ENCODE measurements around the gene PRKAR1A. TPM values are rescaled to one million over a fixed set of nuclear protein-coding genes. Genes with fewer than 3 reads are reported as not detected.

PRKAR1A gene
- total and polyA plus RNA-seq, 8 donors: 22.6 to 323 (median 80.3) TPM

DNA sequence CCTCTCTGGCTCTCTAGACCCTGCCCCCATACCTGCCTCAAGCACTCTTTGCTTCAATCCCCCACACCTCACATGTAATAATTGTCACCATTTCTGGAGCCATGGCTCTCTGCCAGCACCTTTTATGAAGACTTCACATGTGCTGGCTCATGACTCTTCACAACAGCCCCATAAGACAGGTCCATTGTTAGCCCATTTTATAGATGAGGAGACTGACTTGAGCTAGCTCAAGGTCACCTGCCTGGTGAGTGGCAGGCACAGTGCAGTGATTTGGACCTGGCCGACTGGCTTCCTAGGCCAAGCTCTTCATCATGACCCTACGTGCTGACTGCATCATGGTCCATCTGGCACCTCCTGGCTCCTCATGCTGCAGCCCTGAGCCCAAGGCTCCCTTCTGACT is 63.9 kb downstream of the PRKAR1A start:
- Histone ChIP-seq H3K27ac (peak overlapping the region in 4 of 5 donors; percentile 20 to 57 (median 50)), H3K36me3 (no peaks in the 10 kb centered on the region), H3K4me3 (no peak overlapping the region), H3K27me3 (no peaks in the 10 kb centered on the region), H3K4me1 (peaks cover 0 to 21% (median 4%) of the 10 kb centered on the region in 4 donors), H3K9me3 (no peaks in the 10 kb centered on the region)
- no peak for DNase-seq
- WGBS, 5 donors: 91 to 100% (median 97%) methylated on average over 1 to 2 of the region's 2 CpGs
- intact Hi-C loops (cut with DNase I; ENCODE audit: low total_unique reads): no loop called here
- TF ChIP-seq POLR2A (IDR thresholded peaks at IDR 0.05) (no peak), EP300 (IDR thresholded peaks at IDR 0.05) (no peak)
- TF ChIP-seq, protein P1, sequence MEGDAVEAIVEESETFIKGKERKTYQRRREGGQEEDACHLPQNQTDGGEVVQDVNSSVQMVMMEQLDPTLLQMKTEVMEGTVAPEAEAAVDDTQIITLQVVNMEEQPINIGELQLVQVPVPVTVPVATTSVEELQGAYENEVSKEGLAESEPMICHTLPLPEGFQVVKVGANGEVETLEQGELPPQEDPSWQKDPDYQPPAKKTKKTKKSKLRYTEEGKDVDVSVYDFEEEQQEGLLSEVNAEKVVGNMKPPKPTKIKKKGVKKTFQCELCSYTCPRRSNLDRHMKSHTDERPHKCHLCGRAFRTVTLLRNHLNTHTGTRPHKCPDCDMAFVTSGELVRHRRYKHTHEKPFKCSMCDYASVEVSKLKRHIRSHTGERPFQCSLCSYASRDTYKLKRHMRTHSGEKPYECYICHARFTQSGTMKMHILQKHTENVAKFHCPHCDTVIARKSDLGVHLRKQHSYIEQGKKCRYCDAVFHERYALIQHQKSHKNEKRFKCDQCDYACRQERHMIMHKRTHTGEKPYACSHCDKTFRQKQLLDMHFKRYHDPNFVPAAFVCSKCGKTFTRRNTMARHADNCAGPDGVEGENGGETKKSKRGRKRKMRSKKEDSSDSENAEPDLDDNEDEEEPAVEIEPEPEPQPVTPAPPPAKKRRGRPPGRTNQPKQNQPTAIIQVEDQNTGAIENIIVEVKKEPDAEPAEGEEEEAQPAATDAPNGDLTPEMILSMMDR (IDR thresholded peaks at IDR 0.05): no peak

DNA sequence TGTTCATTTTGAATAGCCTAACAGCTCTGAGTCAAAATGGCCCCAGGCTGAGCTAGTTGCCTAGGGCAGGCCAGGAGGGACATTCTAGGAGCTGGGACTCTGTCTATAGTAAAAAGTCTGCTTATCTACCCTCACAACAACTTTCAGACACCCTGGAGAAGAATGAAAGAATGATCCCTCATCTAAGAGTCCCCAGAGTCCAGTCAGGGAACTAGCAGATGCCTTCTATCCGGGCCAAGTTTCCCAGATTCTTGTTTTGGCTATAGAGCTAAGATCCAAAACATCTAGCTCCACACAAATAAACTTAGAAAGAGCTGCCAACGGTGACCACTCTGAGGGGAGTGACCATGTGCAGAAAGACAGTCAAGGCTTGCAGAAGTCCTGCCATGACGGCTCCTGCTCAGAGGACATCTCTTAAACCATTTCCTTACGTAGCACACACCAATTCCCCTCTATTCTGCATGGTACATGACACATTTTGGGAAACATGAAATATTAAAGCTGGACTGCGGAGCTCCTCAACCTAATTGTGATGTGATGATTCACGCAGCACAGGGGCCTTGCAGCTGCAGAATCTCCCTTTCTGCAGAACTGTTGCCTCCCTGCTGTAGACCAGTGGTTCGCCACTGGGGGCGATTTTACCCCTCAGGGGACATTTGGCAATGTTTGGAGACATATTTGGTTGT is 64.7 kb downstream of the PRKAR1A start:
- TF ChIP-seq POLR2AphosphoS5 (IDR thresholded peaks at IDR 0.05) (no peak), EP300 (IDR thresholded peaks at IDR 0.05) (no peak), POLR2A (IDR thresholded peaks at IDR 0.05) (no peak)
- TF ChIP-seq, protein P1 (IDR thresholded peaks at IDR 0.05): no peak
- Histone ChIP-seq H3K27me3 (no peaks in the 10 kb centered on the region), H3K36me3 (no peaks in the 10 kb centered on the region), H3K27ac (peak overlapping the region in 4 of 5 donors; percentile 20 to 57 (median 50)), H3K9me3 (no peaks in the 10 kb centered on the region), H3K4me3 (no peak overlapping the region), H3K4me1 (peaks cover 0 to 26% (median 4%) of the 10 kb centered on the region in 4 donors)
- intact Hi-C loops (cut with DNase I; ENCODE audit: low total_unique reads): no loop called here
- DNase-seq: peak in 1 of 2 donors; percentile 74
- WGBS, 5 donors: 58 to 77% (median 75%) methylated on average over 8 of the region's 8 CpGs

DNA sequence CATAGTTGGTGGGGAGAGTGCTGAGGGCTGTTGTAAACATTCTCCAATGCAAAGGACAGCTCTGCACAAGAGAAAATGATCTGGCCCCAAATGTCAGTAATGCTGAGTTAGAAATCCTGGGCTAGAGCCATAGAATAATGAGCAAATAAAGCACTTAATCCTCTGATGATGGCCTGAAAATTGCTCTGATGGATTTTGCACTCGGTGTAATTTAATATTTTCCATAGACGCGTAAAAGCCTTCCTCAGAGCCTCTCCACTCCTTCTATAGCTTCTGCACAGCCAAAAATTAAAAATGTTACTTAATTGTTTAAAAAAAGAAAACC is 65.2 kb downstream of the PRKAR1A start:
- H3K27ac ChIP-seq: peak overlapping the region in 1 of 5 donors; percentile 57
- peaks cover 0 to 26% (median 4%) of the 10 kb centered on the region in 4 donors for H3K4me1 ChIP-seq
- WGBS, 5 donors: 53 to 84% (median 76%) methylated on average over 3 of the region's 3 CpGs
- intact Hi-C loops (cut with DNase I; ENCODE audit: low total_unique reads): no loop called here
- no peaks in the 10 kb centered on the region for H3K36me3 ChIP-seq
- H3K4me3 ChIP-seq: no peak overlapping the region
- no peaks in the 10 kb centered on the region for H3K9me3 ChIP-seq
- TF ChIP-seq, protein P1 (IDR thresholded peaks at IDR 0.05): no peak
- no peak for TF ChIP-seq POLR2A (IDR thresholded peaks at IDR 0.05)
- TF ChIP-seq POLR2AphosphoS5 (IDR thresholded peaks at IDR 0.05): no peak
- no peak for TF ChIP-seq EP300 (IDR thresholded peaks at IDR 0.05)
- DNase-seq: no peak
- H3K27me3 ChIP-seq: no peaks in the 10 kb centered on the region

DNA sequence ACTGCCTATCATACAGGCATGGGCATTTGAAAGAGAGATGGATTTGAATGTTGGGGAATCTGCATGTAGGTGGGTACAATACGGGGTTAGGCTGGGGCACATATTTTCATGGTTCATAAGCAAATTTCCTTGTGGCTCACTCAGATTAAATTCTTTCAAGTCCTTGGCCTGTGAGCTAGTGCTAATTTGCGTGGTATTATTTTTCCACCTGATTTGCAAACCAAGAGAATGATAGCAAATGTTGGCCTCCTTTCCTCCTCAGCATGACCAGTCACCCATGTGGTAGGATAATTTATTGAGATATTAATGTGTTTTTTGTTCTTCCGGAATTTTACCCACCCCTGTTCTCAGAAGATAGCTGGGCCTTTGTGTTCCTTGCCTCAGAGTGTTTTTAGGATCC is 66.0 kb downstream of the PRKAR1A start:
- H3K4me3 ChIP-seq: no peak overlapping the region
- H3K9me3 ChIP-seq: no peaks in the 10 kb centered on the region
- no peak overlapping the region for H3K27ac ChIP-seq
- no peaks in the 10 kb centered on the region for H3K36me3 ChIP-seq
- TF ChIP-seq, protein P1 (IDR thresholded peaks at IDR 0.05): no peak
- TF ChIP-seq EP300 (IDR thresholded peaks at IDR 0.05): no peak
- TF ChIP-seq POLR2AphosphoS5 (IDR thresholded peaks at IDR 0.05): no peak
- no peak for TF ChIP-seq POLR2A (IDR thresholded peaks at IDR 0.05)
- H3K4me1 ChIP-seq: peaks cover 0 to 26% (median 4%) of the 10 kb centered on the region in 4 donors
- 72 to 87% (median 80%) methylated on average over 3 of the region's 3 CpGs for WGBS, 5 donors
- DNase-seq: no peak
- H3K27me3 ChIP-seq: no peaks in the 10 kb centered on the region
- intact Hi-C loops (cut with DNase I; ENCODE audit: low total_unique reads): no loop called here

All from stomach (tissue), 9 donors.